HepG2 (cell line): ENCODE data around the gene MST1. TPM values are rescaled to one million over a fixed set of nuclear protein-coding genes. Genes with fewer than 3 reads are reported as not detected.
A peak's percentile ranks its signal among the peaks of the same experiment; 100 is the strongest.

ENCODE experiments used
- CREM ChIP-seq, 2 experiments: sonication (generic) in 1 of 2; formaldehyde crosslinking in 1 of 2; IDR thresholded peaks; 2 replicates each; pipeline versions ENCODE4 v1.4.0 to v1.6.1; 2016 to 2020; ENCODE audit warnings: antibody characterized with exemption in 1 of 2, mild to moderate bottlenecking in 1 of 2, missing genetic modification reagents in 1 of 2
- FOXJ3 ChIP-seq: sonication (generic); formaldehyde crosslinking; IDR thresholded peaks from 2 replicates; pipeline ENCODE4 v1.4.0; 2020; ENCODE audit warnings: missing genetic modification reagents, mild to moderate bottlenecking, borderline replicate concordance
- MTF2 ChIP-seq: sonication (generic); formaldehyde crosslinking; IDR thresholded peaks from 2 replicates; pipeline ENCODE4 v1.5.0; 2020; ENCODE audit warnings: missing genetic modification reagents, borderline replicate concordance
- NCOA2 ChIP-seq: sonication (generic); formaldehyde crosslinking; IDR thresholded peaks from 2 replicates; pipeline ENCODE4 v1.8.0; 2022; ENCODE audit warnings: inconsistent platforms
- NR2F6 ChIP-seq, 2 experiments: IDR thresholded peaks; 2 replicates each; pipeline ENCODE4 v1.6.1; 2016; ENCODE audit warnings: antibody characterized with exemption in 1 of 2, mild to moderate bottlenecking in 1 of 2
- PAWR ChIP-seq: sonication (generic); formaldehyde crosslinking; IDR thresholded peaks from 2 replicates; pipeline ENCODE4 v1.4.0; 2020; ENCODE audit warnings: missing genetic modification reagents, mild to moderate bottlenecking, borderline replicate concordance
- REXO4 ChIP-seq: sonication (generic); formaldehyde crosslinking; IDR thresholded peaks from 2 replicates; pipeline ENCODE4 v1.8.0; 2022; ENCODE audit warnings: missing genetic modification reagents, mild to moderate bottlenecking, borderline replicate concordance
- SMARCE1 ChIP-seq: fragments of 450-650 bp; IDR thresholded peaks from 2 replicates; pipeline ENCODE4 v1.6.1; 2017; ENCODE audit warnings: borderline replicate concordance
- TCF7 ChIP-seq: sonication (generic); IDR thresholded peaks from 2 replicates; pipeline ENCODE4 v1.6.1; 2016; ENCODE audit warnings: antibody characterized with exemption, low read depth
- ZFP41 ChIP-seq: sonication (generic); formaldehyde crosslinking; IDR thresholded peaks from 2 replicates; pipeline ENCODE4 v1.4.0; 2020; ENCODE audit warnings: mild to moderate bottlenecking, missing genetic modification reagents, borderline replicate concordance
- ZFP62 ChIP-seq: sonication (generic); formaldehyde crosslinking; IDR thresholded peaks from 2 replicates; pipeline ENCODE4 v1.4.0; 2020; ENCODE audit warnings: missing genetic modification reagents
- ZNF12 ChIP-seq: sonication (generic); formaldehyde crosslinking; IDR thresholded peaks from 2 replicates; pipeline ENCODE4 v1.5.0; 2020; ENCODE audit warnings: missing genetic modification reagents
- ZNF142 ChIP-seq: sonication (generic); formaldehyde crosslinking; IDR thresholded peaks from 2 replicates; pipeline ENCODE4 v1.4.0; 2020; ENCODE audit warnings: missing genetic modification reagents
- ZNF292 ChIP-seq: sonication (generic); formaldehyde crosslinking; IDR thresholded peaks from 2 replicates; pipeline ENCODE4 v1.8.1; 2022; ENCODE audit warnings: mild to moderate bottlenecking, low read depth, missing genetic modification reagents, borderline replicate concordance
- ZNF335 ChIP-seq: sonication (generic); formaldehyde crosslinking; IDR thresholded peaks from 2 replicates; pipeline ENCODE4 v1.4.0; 2020; ENCODE audit warnings: missing genetic modification reagents
- ZNF576 ChIP-seq: sonication (generic); formaldehyde crosslinking; IDR thresholded peaks from 2 replicates; pipeline ENCODE4 v1.4.0; 2020; ENCODE audit warnings: mild to moderate bottlenecking, missing genetic modification reagents
- ZNF777 ChIP-seq: sonication (generic); formaldehyde crosslinking; IDR thresholded peaks from 2 replicates; pipeline ENCODE4 v1.4.0; 2020; ENCODE audit warnings: missing genetic modification reagents
- ZSCAN12 ChIP-seq: sonication (generic); formaldehyde crosslinking; IDR thresholded peaks from 2 replicates; pipeline ENCODE4 v1.9.0; 2021; ENCODE audit warnings: mild to moderate bottlenecking, missing genetic modification reagents
- polyA plus RNA-seq, 8 experiments: library from polyadenylated mRNA; depleted of rRNA in 3 of 8; stranded (reverse) in 7 of 8; unstranded in 1 of 8; fragments of >200 nt; fragmentation: Illumina TruSeq in 4 of 8; extraction: Trizol in 4 of 8; gene quantifications; 2 replicates each; pipeline versions ENCODE4 v1.2.1 to v1.2.3, GENCODE V29; 2011 to 2016; ENCODE audit warnings: low read depth in 4 of 8, missing spikeins in 1 of 8, mixed read lengths in 1 of 8; ENCODE audit not compliant: insufficient read depth in 1 of 8
- total RNA-seq, 5 experiments: library from RNA; depleted of rRNA; stranded (reverse); fragments of >200 nt; fragmentation: Illumina TruSeq; extraction: Trizol; gene quantifications; 2 replicates each; pipeline ENCODE4 v1.2.3, GENCODE V29; 2016; ENCODE audit warnings: low read depth in 1 of 5
- TF ChIP-seq, protein P1 (sequence below): sonication (generic); formaldehyde crosslinking; IDR thresholded peaks from 2 replicates; pipeline ENCODE4 v1.8.0; 2022; ENCODE audit warnings: missing genetic modification reagents, mild to moderate bottlenecking, borderline replicate concordance
- TF ChIP-seq, protein P2 (sequence below): sonication (generic); formaldehyde crosslinking; IDR thresholded peaks from 2 replicates; pipeline ENCODE4 v1.9.0; 2021; ENCODE audit warnings: missing genetic modification reagents, borderline replicate concordance
- TF ChIP-seq, protein P3 (sequence below): sonication (generic); formaldehyde crosslinking; IDR thresholded peaks from 2 replicates; pipeline ENCODE4 v1.5.0; 2020; ENCODE audit warnings: missing genetic modification reagents, mild to moderate bottlenecking, borderline replicate concordance

MST1 gene
- total and polyA plus RNA-seq, 2 of the 13 experiments (the other 11 are each of a cell fraction or from before 2014, with no cell fraction given), result 189 to 452 TPM

GRCh38 chr3:49668414-49668797 lies 20.9 kb downstream of the MST1 start (continued):
- TF ChIP-seq ZNF335 (CRISPR knock-in tag), result 0 out of 2 replicates have a peak, but pooled peaks have one; percentile 34
- peak; percentile 67; the same call in 1 of the 2 replicates for TF ChIP-seq FOXJ3 (CRISPR knock-in tag)
- TF ChIP-seq ZNF12 (CRISPR knock-in tag), result no peak
- no peak for TF ChIP-seq TCF7
- no peak for TF ChIP-seq MTF2 (CRISPR knock-in tag)
- TF ChIP-seq ZNF142 (CRISPR knock-in tag), result no peak
- no peak for TF ChIP-seq ZNF292 (CRISPR knock-in tag)
- TF ChIP-seq, protein P1, sequence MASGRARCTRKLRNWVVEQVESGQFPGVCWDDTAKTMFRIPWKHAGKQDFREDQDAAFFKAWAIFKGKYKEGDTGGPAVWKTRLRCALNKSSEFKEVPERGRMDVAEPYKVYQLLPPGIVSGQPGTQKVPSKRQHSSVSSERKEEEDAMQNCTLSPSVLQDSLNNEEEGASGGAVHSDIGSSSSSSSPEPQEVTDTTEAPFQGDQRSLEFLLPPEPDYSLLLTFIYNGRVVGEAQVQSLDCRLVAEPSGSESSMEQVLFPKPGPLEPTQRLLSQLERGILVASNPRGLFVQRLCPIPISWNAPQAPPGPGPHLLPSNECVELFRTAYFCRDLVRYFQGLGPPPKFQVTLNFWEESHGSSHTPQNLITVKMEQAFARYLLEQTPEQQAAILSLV, result no peak
- no peak for TF ChIP-seq ZFP62 (CRISPR knock-in tag)
- TF ChIP-seq PAWR (CRISPR knock-in tag), result no peak
- TF ChIP-seq REXO4 (CRISPR knock-in tag), result no peak
- TF ChIP-seq NR2F6 (IDR thresholded peaks at IDR 0.05), result peak; percentile 85
- TF ChIP-seq NR2F6 (CRISPR knock-in tag; IDR thresholded peaks at IDR 0.05), result peak; percentile 90
- TF ChIP-seq ZNF576 (CRISPR knock-in tag), result no peak
- peak; percentile 79 for TF ChIP-seq NCOA2
- no peak for TF ChIP-seq ZSCAN12
- TF ChIP-seq ZNF777, result no peak
- TF ChIP-seq ZFP41 (CRISPR knock-in tag), result no peak
- TF ChIP-seq, protein P2, sequence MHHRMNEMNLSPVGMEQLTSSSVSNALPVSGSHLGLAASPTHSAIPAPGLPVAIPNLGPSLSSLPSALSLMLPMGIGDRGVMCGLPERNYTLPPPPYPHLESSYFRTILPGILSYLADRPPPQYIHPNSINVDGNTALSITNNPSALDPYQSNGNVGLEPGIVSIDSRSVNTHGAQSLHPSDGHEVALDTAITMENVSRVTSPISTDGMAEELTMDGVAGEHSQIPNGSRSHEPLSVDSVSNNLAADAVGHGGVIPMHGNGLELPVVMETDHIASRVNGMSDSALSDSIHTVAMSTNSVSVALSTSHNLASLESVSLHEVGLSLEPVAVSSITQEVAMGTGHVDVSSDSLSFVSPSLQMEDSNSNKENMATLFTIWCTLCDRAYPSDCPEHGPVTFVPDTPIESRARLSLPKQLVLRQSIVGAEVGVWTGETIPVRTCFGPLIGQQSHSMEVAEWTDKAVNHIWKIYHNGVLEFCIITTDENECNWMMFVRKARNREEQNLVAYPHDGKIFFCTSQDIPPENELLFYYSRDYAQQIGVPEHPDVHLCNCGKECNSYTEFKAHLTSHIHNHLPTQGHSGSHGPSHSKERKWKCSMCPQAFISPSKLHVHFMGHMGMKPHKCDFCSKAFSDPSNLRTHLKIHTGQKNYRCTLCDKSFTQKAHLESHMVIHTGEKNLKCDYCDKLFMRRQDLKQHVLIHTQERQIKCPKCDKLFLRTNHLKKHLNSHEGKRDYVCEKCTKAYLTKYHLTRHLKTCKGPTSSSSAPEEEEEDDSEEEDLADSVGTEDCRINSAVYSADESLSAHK, result no peak
- no peak for TF ChIP-seq SMARCE1
- TF ChIP-seq CREM (IDR thresholded peaks at IDR 0.05), result peak; percentile 34; the same call in 1 of the 2 replicates
- no peak for TF ChIP-seq CREM (CRISPR knock-in tag; IDR thresholded peaks at IDR 0.05)
- TF ChIP-seq, protein P3, sequence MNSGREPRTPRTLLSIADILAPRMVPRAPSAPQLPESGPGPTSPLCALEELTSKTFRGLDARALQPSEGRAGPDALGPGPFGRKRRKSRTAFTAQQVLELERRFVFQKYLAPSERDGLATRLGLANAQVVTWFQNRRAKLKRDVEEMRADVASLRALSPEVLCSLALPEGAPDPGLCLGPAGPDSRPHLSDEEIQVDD (CRISPR knock-in tag), result no peak
